T-helper 1 cell treated with Interleukin-12 subunit alpha and Interleukin-12 subunit beta and Interleukin-4 antibody, amounts not matched to agents 30 ng/mL and 1 ng/mL, for 36 hours (primary cell): Measurements from ENCODE around the gene IER5. TPM values are rescaled to one million over a fixed set of nuclear protein-coding genes. Genes with fewer than 3 reads are reported as not detected.
"Not testable (repeated sequence)": the region's sequence is repeated elsewhere in the genome, so short reads cannot be mapped to it uniquely, and the experiment has no call there.

Experiments used
- intact Hi-C: fragments of 100-400 bp; cut with micrococcal nuclease; formaldehyde crosslinking; loops from one replicate; pipeline ENCODE4 v1.15.1; 2024
- total RNA-seq: library from RNA; stranded (reverse); gene quantifications from 2 replicates; pipeline ENCODE4 v1.2.3, GENCODE V29; 2022

IER5 gene
- total RNA-seq, 1 donor from 2014 or later, result 62.1 TPM

- intact Hi-C loops, result no loop called here
Observed at GRCh38 chr1:181112071-181112929, 23.8 kb downstream of the IER5 start.

- intact Hi-C loops, result no loop called here
Observed at GRCh38 chr1:181113059-181113641, 24.6 kb downstream of the IER5 start.

GRCh38 chr1:181114574-181115367 lies 26.3 kb downstream of the IER5 start:
- intact Hi-C loops, result no loop called here

- intact Hi-C loops, result no loop called here
Observed at GRCh38 chr1:181115368-181115684, 26.8 kb downstream of the IER5 start.

GRCh38 chr1:181115971-181116370 lies 27.5 kb downstream of the IER5 start:
- intact Hi-C loops, result not testable (repeated sequence)

GRCh38 chr1:181116819-181117390 lies 28.4 kb downstream of the IER5 start:
- intact Hi-C loops, result no loop called here

GRCh38 chr1:181117648-181118449 lies 29.3 kb downstream of the IER5 start:
- intact Hi-C loops, result no loop called here

GRCh38 chr1:181119093-181119989 lies 30.8 kb downstream of the IER5 start:
- intact Hi-C loops, result no loop called here

- intact Hi-C loops, result no loop called here
Observed at GRCh38 chr1:181120924-181121323, 32.4 kb downstream of the IER5 start.

- intact Hi-C loops, result no loop called here
Observed at GRCh38 chr1:181121498-181121897, 33.0 kb downstream of the IER5 start.

- intact Hi-C loops, result no loop called here
Observed at GRCh38 chr1:181122222-181122621, 33.7 kb downstream of the IER5 start.

- intact Hi-C loops, result no loop called here
Observed at GRCh38 chr1:181123173-181123572, 34.7 kb downstream of the IER5 start.

GRCh38 chr1:181124291-181124751 lies 35.8 kb downstream of the IER5 start:
- intact Hi-C loops, result no loop called here

GRCh38 chr1:181126289-181126688 lies 37.8 kb downstream of the IER5 start:
- intact Hi-C loops, result no loop called here

GRCh38 chr1:181126871-181127587 lies 38.5 kb downstream of the IER5 start:
- intact Hi-C loops, result no loop called here

GRCh38 chr1:181127898-181128453 lies 39.5 kb downstream of the IER5 start:
- intact Hi-C loops, result no loop called here

GRCh38 chr1:181128592-181129497 lies 40.3 kb downstream of the IER5 start:
- intact Hi-C loops, result no loop called here
